KMS-11 (cell line): ENCODE data around the gene LEKR1.

Experiments
- H2AFZ ChIP-seq: fragments of 200-600 bp; sonication (generic); 2 replicates; pipeline ENCODE4 v1.6.1; 2016; ENCODE audit warnings: antibody characterized with exemption, mixed run types, low read depth
- H3K27ac ChIP-seq: fragments of 200-600 bp; sonication (generic); 2 replicates; pipeline ENCODE4 v1.6.1; 2016; ENCODE audit warnings: mild to moderate bottlenecking, mixed run types
- H3K27me3 ChIP-seq: fragments of 200-600 bp; sonication (generic); 2 replicates; pipeline ENCODE4 v1.6.1; 2017; ENCODE audit warnings: mild to moderate bottlenecking, low read depth, mixed run types, moderate library complexity; ENCODE audit not compliant: insufficient read depth
- H3K36me3 ChIP-seq: fragments of 200-600 bp; sonication (generic); 2 replicates; pipeline ENCODE4 v1.6.1; 2017; ENCODE audit warnings: mild to moderate bottlenecking, mixed run types; ENCODE audit not compliant: insufficient read depth
- H3K4me1 ChIP-seq: fragments of 200-600 bp; sonication (generic); 2 replicates; pipeline ENCODE4 v1.6.1; 2016; ENCODE audit warnings: mild to moderate bottlenecking, low read depth, mixed run types; ENCODE audit not compliant: poor library complexity, severe bottlenecking
- H3K4me2 ChIP-seq: fragments of 200-600 bp; sonication (generic); 2 replicates; pipeline ENCODE4 v1.7.0; 2016; ENCODE audit warnings: mild to moderate bottlenecking, mixed run types
- H3K4me3 ChIP-seq: fragments of 200-600 bp; sonication (generic); IDR thresholded peaks from 2 replicates; pipeline ENCODE4 v1.6.1; 2017; ENCODE audit warnings: low read depth, low read length, mixed read lengths; ENCODE audit not compliant: insufficient read depth
- H3K79me2 ChIP-seq: fragments of 200-600 bp; sonication (generic); 2 replicates; pipeline ENCODE4 v1.6.1; 2016; ENCODE audit warnings: low read depth, mixed run types; ENCODE audit not compliant: insufficient read depth
- H3K9ac ChIP-seq: fragments of 200-600 bp; sonication (generic); 2 replicates; pipeline ENCODE4 v1.6.1; 2016; ENCODE audit warnings: mild to moderate bottlenecking, mixed run types
- H4K20me1 ChIP-seq: fragments of 200-600 bp; sonication (generic); 2 replicates; pipeline ENCODE4 v1.6.1; 2016; ENCODE audit warnings: mild to moderate bottlenecking, mixed run types; ENCODE audit not compliant: insufficient read depth
- TF ChIP-seq, protein P1 (sequence below): fragments of 200-600 bp; sonication (generic); conservative IDR thresholded peaks from 2 replicates; pipeline ENCODE4 v1.6.1; 2017; ENCODE audit warnings: low read depth, mild to moderate bottlenecking, antibody characterized with exemption, low read length, moderate library complexity, mixed read lengths

Gene LEKR1

DNA sequence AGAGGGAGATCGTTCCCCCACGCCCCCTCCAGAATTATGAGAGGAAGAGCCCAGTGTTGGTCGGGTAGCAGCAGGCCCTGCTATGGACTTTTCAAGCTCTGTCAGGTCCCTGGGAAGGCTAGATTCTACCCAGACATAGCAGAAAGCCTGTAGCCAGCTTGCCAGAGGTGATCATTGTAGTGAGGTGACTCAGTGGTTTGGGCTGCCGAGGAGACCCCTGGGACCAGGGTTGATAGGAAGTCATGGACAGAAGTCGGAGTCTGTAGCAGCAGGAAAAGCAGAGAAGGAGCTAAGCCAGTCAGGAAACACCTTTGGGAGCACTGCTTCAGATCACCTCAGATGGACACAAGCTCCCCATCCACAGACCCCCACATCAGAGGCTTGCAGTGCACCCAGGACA lies 266.1 kb downstream of the LEKR1 start:
- TF ChIP-seq, protein P1, sequence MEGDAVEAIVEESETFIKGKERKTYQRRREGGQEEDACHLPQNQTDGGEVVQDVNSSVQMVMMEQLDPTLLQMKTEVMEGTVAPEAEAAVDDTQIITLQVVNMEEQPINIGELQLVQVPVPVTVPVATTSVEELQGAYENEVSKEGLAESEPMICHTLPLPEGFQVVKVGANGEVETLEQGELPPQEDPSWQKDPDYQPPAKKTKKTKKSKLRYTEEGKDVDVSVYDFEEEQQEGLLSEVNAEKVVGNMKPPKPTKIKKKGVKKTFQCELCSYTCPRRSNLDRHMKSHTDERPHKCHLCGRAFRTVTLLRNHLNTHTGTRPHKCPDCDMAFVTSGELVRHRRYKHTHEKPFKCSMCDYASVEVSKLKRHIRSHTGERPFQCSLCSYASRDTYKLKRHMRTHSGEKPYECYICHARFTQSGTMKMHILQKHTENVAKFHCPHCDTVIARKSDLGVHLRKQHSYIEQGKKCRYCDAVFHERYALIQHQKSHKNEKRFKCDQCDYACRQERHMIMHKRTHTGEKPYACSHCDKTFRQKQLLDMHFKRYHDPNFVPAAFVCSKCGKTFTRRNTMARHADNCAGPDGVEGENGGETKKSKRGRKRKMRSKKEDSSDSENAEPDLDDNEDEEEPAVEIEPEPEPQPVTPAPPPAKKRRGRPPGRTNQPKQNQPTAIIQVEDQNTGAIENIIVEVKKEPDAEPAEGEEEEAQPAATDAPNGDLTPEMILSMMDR: no peak
- no peaks in the 10 kb centered on the region for H4K20me1 ChIP-seq
- H3K9ac ChIP-seq: peak overlapping the region; percentile 82; the same call in 1 of the 2 replicates
- no peaks in the 10 kb centered on the region for H3K36me3 ChIP-seq
- H3K27me3 ChIP-seq: no peaks in the 10 kb centered on the region
- H2AFZ ChIP-seq: peak overlapping the region; percentile 3; the same call in 1 of the 2 replicates
- H3K4me1 ChIP-seq: peaks cover 91% of the 10 kb centered on the region
- H3K4me2 ChIP-seq: peak overlapping the region; percentile 90
- H3K79me2 ChIP-seq: no peaks in the 10 kb centered on the region
- peak overlapping the region; percentile 96 for H3K27ac ChIP-seq
- H3K4me3 ChIP-seq: peak overlapping the region; percentile 20

DNA sequence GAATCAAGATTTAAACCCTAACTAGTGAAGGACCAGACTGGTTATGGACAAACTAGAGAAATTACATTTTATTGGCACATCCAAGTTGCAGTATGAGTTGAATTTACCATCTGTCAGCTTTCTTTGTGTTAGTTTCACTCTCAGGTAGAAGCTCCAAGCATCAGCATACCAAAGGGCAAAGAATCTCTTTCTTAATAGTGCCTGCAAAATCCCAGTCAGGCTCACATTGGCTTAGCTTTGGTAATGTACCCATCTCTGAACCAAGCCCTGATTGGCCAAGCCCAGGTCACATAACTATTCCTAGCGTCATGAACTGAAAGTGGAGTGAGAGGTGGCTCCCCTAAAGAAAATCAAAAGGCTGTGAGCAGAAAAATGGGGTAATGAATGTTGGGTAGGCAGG lies 266.9 kb downstream of the LEKR1 start:
- peak overlapping the region; percentile 90 for H3K4me2 ChIP-seq
- no peaks in the 10 kb centered on the region for H3K79me2 ChIP-seq
- H3K9ac ChIP-seq: peak overlapping the region; percentile 82; the same call in 1 of the 2 replicates
- H3K27me3 ChIP-seq: no peaks in the 10 kb centered on the region
- no peaks in the 10 kb centered on the region for H3K36me3 ChIP-seq
- H3K4me3 ChIP-seq: peak overlapping the region; percentile 20
- H3K4me1 ChIP-seq: peaks cover 91% of the 10 kb centered on the region
- TF ChIP-seq, protein P1: no peak
- H3K27ac ChIP-seq: peak overlapping the region; percentile 96
- H4K20me1 ChIP-seq: no peaks in the 10 kb centered on the region
- H2AFZ ChIP-seq: no peak overlapping the region

DNA sequence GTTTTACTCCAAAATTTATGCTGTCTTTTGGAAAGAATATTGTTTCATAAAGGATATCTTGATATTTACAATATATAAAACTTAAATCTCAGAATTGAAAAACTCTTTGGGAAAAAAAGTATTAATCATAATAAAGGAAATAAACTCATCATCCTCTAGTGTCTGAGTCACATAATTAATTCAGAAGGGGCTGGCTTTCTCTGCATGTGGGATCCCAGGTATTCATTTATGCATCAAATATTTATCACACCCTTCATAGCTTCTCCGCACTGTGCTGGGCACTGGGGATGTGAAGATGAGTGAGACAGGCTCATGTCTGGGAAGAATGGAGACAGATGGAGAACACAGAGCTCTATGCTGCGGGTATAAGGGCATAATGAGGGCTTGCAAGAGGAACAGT lies 268.1 kb downstream of the LEKR1 start:
- Histone ChIP-seq H3K36me3 (no peaks in the 10 kb centered on the region), H3K27me3 (no peaks in the 10 kb centered on the region), H3K27ac (peak overlapping the region; percentile 96; the same call in 1 of the 2 replicates), H3K4me1 (peaks cover 98% of the 10 kb centered on the region), H2AFZ (no peak overlapping the region), H3K4me2 (peak overlapping the region; percentile 90), H3K9ac (peak overlapping the region; percentile 82; the same call in 1 of the 2 replicates), H3K4me3 (no peak overlapping the region), H4K20me1 (no peaks in the 10 kb centered on the region), H3K79me2 (no peaks in the 10 kb centered on the region)
- TF ChIP-seq, protein P1: no peak

DNA sequence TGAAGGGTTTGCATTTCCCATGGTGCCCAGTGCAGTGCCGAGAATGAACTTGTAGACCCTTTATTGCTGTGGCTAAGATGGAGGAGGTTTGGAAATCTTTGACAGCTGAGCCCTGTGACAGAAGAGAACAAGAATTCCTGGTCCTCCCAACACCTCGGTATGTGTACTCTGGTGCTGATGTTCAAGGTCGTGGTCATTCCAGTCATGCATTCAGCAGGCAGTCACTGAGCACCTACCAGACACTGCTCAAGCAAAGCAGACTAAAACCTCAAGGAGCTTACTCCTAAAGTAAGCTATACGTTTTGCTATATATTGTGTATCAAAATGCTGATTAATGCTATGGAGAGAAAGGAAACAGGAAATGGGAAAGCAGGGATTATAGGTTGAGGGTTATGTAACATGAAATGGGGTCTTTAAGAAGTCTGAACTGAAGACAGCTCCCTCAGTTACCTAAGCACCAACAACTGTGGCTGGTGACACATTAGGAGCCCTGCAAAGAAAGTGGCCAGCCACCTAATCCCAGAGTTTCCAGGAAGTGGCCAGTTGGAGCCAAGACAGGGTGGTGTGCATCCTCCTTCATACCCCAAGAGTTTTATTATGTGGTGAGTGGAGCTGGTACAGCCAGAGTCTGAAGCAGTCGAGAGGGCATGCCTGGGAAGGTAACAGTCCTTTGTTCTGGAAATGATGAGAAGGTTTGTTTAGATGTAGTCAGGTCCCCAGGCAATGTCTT lies 268.8 kb downstream of the LEKR1 start:
- TF ChIP-seq, protein P1: no peak
- Histone ChIP-seq H3K4me2 (peak overlapping the region; percentile 90; the same call in 1 of the 2 replicates), H3K4me1 (peaks cover 98% of the 10 kb centered on the region), H3K27me3 (no peaks in the 10 kb centered on the region), H4K20me1 (no peaks in the 10 kb centered on the region), H3K36me3 (no peaks in the 10 kb centered on the region), H2AFZ (no peak overlapping the region), H3K4me3 (peak overlapping the region; percentile 12), H3K79me2 (no peaks in the 10 kb centered on the region), H3K27ac (no peak overlapping the region), H3K9ac (no peak overlapping the region)
